Measurements from ENCODE around the gene BDH2. TPM values are rescaled to one million over a fixed set of nuclear protein-coding genes. Genes with fewer than 3 reads are reported as not detected.
A peak's percentile ranks its signal among the peaks of the same experiment; 100 is the strongest.

Gene BDH2
- total RNA-seq, 1 donor from 2014 or later = 56.6 TPM

GRCh38 chr4:103044183-103044582 lies 55.5 kb downstream of the BDH2 start:
- Histone ChIP-seq H3K36me3 (no peaks in the 10 kb centered on the region), H3K27me3 (no peaks in the 10 kb centered on the region), H3K4me1 (no peaks in the 10 kb centered on the region), H3K4me3 (no peak overlapping the region), H3K9me3 (no peaks in the 10 kb centered on the region), H3K27ac (no peak overlapping the region)
- TF ChIP-seq CTCF (IDR thresholded peaks at IDR 0.05) = no peak
- no peak for ATAC-seq
- intact Hi-C loops (cut with DNase I) = no loop called here
- DNase-seq = no peak

- intact Hi-C loops (cut with DNase I) = no loop called here
- Histone ChIP-seq H3K36me3 (no peaks in the 10 kb centered on the region), H3K4me1 (no peaks in the 10 kb centered on the region), H3K27ac (no peak overlapping the region), H3K27me3 (no peaks in the 10 kb centered on the region), H3K4me3 (no peak overlapping the region), H3K9me3 (no peaks in the 10 kb centered on the region)
- DNase-seq = no peak
- ATAC-seq = no peak
- TF ChIP-seq CTCF (IDR thresholded peaks at IDR 0.05) = no peak
Measured at GRCh38 chr4:103036169-103036568, 63.5 kb downstream of the BDH2 start.

- no peaks in the 10 kb centered on the region for H3K9me3 ChIP-seq
- ATAC-seq = peak; percentile 81
- no peak overlapping the region for H3K27ac ChIP-seq
- intact Hi-C loops (cut with DNase I) = no loop called here
- H3K4me1 ChIP-seq = no peaks in the 10 kb centered on the region
- no peak overlapping the region for H3K4me3 ChIP-seq
- H3K36me3 ChIP-seq = no peaks in the 10 kb centered on the region
- H3K27me3 ChIP-seq = no peaks in the 10 kb centered on the region
- no peak for DNase-seq
- no peak for TF ChIP-seq CTCF (IDR thresholded peaks at IDR 0.05)
Measured at GRCh38 chr4:103032574-103032973, 67.1 kb downstream of the BDH2 start.

DNA sequence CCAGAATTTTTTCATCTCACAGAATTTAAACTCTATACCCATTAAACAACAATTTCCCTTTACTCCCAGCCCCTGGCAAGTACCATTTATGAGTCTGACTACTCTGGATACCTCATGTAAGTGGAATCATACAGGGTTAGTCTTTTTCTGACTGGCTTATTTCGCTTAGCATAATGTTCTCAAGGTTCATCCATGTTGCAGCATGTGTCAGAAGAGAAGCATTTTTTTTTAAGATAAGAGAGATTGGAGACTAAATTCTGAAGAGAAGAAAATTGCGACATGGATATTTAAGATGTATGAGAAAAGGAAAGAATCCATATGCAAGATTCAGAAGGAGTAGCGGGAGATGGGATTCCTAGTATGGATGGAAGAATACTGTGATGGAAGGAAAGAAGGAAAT lies 68.8 kb downstream of the BDH2 start:
- Histone ChIP-seq H3K4me3 (no peak overlapping the region), H3K4me1 (no peaks in the 10 kb centered on the region), H3K9me3 (no peaks in the 10 kb centered on the region), H3K27me3 (no peaks in the 10 kb centered on the region), H3K36me3 (no peaks in the 10 kb centered on the region), H3K27ac (no peak overlapping the region)
- ATAC-seq = no peak
- intact Hi-C loops (cut with DNase I) = no loop called here
- DNase-seq = no peak
- no peak for TF ChIP-seq CTCF (IDR thresholded peaks at IDR 0.05)

DNA sequence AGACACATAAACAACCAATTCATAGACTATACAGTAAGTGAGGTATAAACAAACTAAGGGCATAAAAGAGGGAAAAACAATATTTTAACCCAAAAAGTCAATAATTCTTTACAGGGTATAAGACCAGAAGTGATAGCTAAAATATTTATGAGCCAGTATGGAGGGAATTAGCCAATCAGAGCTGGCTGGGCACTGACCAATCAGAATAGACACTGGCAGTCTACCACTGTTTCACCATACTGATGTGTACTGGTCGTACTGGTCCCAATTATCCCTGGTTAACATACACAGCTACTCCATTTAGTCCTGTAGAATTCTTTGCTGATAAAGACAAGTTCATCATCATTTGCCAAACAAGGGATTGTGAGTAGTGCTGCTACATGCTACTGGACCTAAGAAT lies 70.3 kb downstream of the BDH2 start:
- DNase-seq = no peak
- intact Hi-C loops (cut with DNase I) = no loop called here
- no peak for TF ChIP-seq CTCF (IDR thresholded peaks at IDR 0.05)
- Histone ChIP-seq H3K27ac (no peak overlapping the region), H3K27me3 (no peaks in the 10 kb centered on the region), H3K9me3 (no peaks in the 10 kb centered on the region), H3K4me3 (no peak overlapping the region), H3K4me1 (no peaks in the 10 kb centered on the region), H3K36me3 (no peaks in the 10 kb centered on the region)
- no peak for ATAC-seq

Other genes starting within 250 kb of the BDH2 start
- gene CISD2, start 230.8 kb downstream of the BDH2 start, total RNA-seq = 24.7 TPM
- gene SLC9B1, start 80.1 kb downstream of the BDH2 start, total RNA-seq = 1.2 TPM
- gene SLC9B2, start 23.1 kb downstream of the BDH2 start, total RNA-seq = 6.2 TPM
- 0.78 TPM for gene CENPE, start 98.5 kb upstream of the BDH2 start, total RNA-seq

All from upper lobe of right lung (tissue), 1 donor.